Right lung (tissue), 10 donors: Measurements from ENCODE around the gene MFAP1. TPM values are rescaled to one million over a fixed set of nuclear protein-coding genes. Genes with fewer than 3 reads are reported as not detected.
"Not testable (repeated sequence)": the region's sequence is repeated elsewhere in the genome, so short reads cannot be mapped to it uniquely, and the experiment has no call there.

Experiments
- DNase-seq, 2 donors: peaks; one replicate each; pipeline ENCODE4 v3.0.0-alpha.2; 2013
- long read RNA-seq, 8 donors: transcript quantifications; one replicate each; lab custom pipeline, GENCODE V29; 2026
- polyA plus RNA-seq, 5 donors: library from polyadenylated mRNA; unstranded; fragments of 120-200 nt; gene quantifications; one replicate each; pipeline versions ENCODE4 v1.2.1 to v1.2.3, GENCODE V29; 2013; ENCODE audit warnings: inconsistent platforms in 1 of 5, low replicate concordance in 1 of 5; ENCODE audit not compliant: insufficient read length in 5 of 5, insufficient read depth in 1 of 5

The MFAP1 gene, protein sequence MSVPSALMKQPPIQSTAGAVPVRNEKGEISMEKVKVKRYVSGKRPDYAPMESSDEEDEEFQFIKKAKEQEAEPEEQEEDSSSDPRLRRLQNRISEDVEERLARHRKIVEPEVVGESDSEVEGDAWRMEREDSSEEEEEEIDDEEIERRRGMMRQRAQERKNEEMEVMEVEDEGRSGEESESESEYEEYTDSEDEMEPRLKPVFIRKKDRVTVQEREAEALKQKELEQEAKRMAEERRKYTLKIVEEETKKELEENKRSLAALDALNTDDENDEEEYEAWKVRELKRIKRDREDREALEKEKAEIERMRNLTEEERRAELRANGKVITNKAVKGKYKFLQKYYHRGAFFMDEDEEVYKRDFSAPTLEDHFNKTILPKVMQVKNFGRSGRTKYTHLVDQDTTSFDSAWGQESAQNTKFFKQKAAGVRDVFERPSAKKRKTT
- 10 to 100 TPM; 47.5 to 59.5 (median 53.9) TPM for polyA plus RNA-seq
- long read RNA-seq, donor 1, transcript MFAP1-201 (9 exons, 2,155 nt) = major isoform, 15 of 39 reads
- long read RNA-seq, donor 1, partial matches to known transcripts = 24 of 39 reads
- long read RNA-seq, donor 1, other reads (novel, unspliced or antisense) = 0 of 39 reads
- long read RNA-seq, donor 2, transcript MFAP1-201 (9 exons, 2,155 nt) = major isoform, 15 of 15 reads
- long read RNA-seq, donor 2, partial matches to known transcripts = 0 of 15 reads
- long read RNA-seq, donor 2, other reads (novel, unspliced or antisense) = 0 of 15 reads
- long read RNA-seq, donor 3, transcript MFAP1-201 (9 exons, 2,155 nt) = major isoform, 12 of 21 reads
- long read RNA-seq, donor 3, partial matches to known transcripts = 8 of 21 reads
- long read RNA-seq, donor 3, other reads (novel, unspliced or antisense) = 0 of 21 reads
- long read RNA-seq, donor 4, transcript MFAP1-201 (9 exons, 2,155 nt) = major isoform, 5 of 14 reads
- long read RNA-seq, donor 4, partial matches to known transcripts = 9 of 14 reads
- long read RNA-seq, donor 4, other reads (novel, unspliced or antisense) = 0 of 14 reads
- long read RNA-seq, donor 5, transcript MFAP1-201 (9 exons, 2,155 nt) = major isoform, 14 of 36 reads
- long read RNA-seq, donor 5, partial matches to known transcripts = 22 of 36 reads
- long read RNA-seq, donor 5, other reads (novel, unspliced or antisense) = 0 of 36 reads
- long read RNA-seq, donor 6, transcript MFAP1-201 (9 exons, 2,155 nt) = major isoform, 19 of 27 reads
- long read RNA-seq, donor 6, partial matches to known transcripts = 8 of 27 reads
- long read RNA-seq, donor 6, other reads (novel, unspliced or antisense) = 0 of 27 reads
- long read RNA-seq, donor 7, transcript MFAP1-201 (9 exons, 2,155 nt) = major isoform, 7 of 7 reads
- long read RNA-seq, donor 7, partial matches to known transcripts = 0 of 7 reads
- long read RNA-seq, donor 7, other reads (novel, unspliced or antisense) = 0 of 7 reads
- long read RNA-seq, donor 8, partial matches to known transcripts = 0 of 2 reads
- long read RNA-seq, donor 8, other reads (novel, unspliced or antisense) = 0 of 2 reads

DNA sequence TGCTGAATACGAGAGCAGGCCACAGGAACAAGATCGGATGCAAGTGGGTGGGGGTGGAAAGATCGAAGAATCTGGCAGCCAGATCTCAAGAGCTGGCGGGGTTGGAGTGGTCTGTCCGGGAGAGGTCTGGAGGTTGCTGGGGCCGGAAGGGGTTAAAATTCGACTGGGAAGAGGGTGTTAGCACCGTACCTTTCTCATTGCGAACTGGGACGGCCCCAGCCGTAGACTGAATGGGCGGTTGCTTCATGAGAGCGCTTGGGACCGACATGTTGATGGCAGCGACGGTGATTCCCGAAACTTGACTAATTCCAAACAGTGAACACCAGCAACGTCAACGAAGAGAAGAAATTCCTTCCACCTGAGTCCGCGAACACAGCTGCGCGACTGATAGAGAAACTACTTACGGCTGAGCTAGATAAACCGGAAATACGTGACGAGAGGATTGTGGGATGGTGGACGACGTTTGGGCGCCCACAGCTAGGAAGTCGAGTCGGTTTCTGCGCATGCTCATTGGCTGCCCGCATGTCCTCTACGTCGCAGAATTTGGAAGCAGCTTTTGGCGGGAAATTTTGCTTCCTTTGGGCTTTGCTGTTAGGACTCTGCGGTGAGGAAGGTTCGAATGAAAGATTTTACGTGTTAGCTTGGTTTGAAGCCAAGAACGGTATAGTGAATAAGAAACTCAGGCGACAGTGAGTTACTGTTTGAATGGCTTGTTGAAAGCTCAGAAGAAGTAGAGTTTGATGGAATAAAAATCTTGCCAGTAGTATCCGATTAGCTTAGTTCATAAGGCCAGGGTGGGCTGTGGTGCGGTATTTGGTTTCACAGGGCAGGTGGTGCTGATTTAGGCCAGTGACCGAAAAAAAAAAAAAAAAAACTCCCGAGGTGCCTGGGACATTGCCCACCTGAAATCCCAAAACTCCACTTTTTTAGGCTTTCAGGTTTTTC lies at the start of gene MFAP1:
MFAP1 (minus strand) TSS at position 389 of the 945 bp plus-strand sequence; CDS start at position 268, 121 bp downstream.
- DNase-seq = peak; percentile 93 to 96

DNA sequence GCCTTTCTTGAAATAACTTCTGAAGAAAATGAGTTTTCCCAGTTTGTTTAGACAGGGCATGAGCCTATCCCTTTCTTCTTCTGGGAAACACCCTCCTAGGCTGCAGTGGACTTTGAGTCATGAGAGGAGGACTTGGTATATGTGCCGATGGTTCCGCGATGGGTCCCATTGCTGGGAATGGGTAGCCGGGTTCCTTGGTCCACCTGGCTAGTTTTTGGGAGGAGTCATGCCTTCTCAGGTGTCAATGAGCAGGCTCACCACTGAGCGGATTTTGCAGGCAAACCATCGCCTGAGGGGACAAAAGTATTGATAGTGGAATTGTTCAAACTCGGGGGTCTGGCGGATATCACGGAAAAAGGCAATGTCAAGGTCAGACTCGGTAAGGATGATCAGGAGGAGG lies 49.2 kb upstream of the MFAP1 start:
- no peak for DNase-seq

DNA sequence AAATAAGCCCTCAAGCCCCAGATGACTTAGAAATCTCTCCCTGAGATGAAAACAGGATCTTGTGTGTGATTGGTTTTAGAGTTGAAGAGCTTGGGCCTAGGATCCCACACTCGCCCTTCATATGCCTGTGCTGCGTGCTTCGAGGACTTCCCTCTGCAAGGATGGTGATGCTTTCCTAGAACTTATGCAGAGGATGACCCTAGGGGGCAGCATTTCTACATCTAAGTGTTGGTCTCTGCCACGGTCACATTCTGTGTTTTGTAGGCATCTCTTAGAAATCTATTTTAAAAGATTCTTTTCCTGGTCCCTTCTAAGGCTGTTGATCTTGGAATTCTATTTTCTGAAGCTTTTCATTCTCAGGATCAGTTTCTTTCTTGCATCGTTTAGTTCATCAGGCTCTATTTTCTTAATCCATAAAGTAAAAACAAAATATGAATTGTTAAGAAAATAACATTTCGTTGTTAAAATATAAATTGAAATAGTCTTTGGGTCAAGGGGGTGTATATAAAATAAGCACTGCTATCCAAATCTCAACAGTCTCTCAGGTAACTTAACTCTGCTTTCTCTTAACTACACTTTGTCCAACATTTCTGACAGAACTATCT lies 48.0 kb upstream of the MFAP1 start:
- DNase-seq = peak; percentile 31 to 41

DNA sequence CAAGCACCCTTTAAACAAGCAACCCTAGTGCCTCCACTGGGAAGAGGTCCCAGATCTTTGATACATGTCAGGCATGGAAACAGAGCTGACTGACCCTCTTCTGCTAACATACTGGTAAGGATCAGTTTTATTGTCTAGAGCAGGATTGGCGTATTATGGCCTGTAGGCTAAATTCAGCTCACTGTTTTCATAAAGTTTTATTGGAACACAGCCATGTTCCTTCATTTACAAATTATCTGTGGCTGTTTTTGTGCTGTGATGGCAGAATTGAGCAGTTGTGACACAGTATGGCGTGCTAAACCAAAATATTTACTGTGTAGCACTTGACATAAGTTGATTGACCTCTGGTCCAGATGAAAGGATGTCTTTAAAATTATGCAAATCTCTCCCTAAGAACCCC lies 47.3 kb upstream of the MFAP1 start:
- no peak for DNase-seq

DNA sequence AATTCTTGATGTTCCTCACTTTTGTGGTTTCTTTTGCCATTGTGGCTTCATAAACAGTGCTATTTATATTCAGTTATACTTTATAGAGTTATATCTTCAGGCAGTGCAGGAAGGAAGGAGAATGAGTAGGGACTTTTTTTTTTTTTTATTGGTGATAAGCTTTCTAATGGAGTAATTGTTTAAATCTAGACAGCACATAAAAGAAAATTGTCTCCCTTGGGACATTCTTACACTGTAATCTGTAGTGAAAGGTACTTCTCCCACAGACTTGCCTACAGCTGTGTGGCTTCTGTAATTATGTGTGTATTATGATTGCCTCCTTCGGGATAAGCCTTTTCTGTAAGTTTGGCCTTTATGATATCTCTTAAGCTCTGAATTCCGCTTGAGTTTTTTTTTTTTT lies 43.9 kb upstream of the MFAP1 start:
- DNase-seq = no peak

DNA sequence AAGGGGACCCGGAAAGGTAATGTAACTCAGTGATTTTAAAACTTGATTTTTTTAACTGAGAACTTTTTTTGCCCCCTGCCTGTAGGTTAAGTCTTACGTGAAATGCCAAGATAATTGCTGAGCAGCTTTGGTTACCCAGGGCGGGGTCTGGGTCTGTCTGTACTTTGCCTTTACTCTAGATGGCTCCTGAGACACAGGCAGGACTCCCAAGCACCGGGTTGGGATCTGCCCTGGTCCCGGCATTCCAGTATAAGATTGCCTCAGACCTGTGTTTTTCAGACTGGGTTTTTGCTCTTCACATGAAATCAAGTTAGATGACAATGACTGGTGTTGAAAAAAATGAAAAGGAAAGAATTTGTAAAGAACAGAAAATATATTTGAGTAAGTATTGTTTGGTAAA lies 42.6 kb upstream of the MFAP1 start:
- DNase-seq = no peak

DNA sequence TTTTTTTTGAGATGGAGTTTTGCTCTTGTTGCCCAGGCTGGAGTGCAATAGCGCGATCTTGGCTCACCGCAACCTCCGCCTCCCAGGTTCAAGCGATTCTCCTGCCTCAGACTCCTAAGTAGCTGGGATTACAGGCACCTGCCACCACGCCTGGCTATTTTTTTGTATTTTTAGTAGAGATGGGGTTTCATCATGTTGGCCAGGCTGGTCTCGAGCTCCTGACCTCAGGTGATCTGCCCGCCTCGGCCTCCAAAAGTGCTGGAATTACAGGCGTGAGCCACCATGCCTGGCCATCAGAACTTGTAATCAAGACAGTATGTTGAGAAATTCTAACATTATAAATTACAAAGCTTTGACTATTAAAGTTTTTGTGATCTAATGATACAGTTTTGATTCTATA lies 42.1 kb upstream of the MFAP1 start:
- DNase-seq = not testable (repeated sequence)

DNA sequence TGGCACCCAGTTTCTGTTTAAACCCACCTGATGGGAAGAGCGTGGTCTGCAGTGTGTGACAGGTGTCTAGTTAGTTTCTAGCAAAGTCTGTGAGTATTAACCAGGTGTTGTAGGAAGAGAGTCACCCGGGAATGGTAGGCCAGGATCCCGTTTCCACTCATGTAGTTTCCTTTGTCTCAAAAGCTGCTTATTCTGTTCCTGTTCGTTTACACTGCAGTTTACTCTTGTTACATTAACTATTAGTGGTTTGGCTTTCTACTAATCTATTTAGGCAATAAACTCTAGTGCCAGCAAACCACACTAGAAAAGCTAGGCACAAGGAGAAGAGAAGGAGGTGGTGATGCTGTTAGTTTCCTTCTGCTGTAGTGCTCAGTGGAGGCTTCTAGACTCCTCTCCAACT lies 35.1 kb upstream of the MFAP1 start:
- no peak for DNase-seq

DNA sequence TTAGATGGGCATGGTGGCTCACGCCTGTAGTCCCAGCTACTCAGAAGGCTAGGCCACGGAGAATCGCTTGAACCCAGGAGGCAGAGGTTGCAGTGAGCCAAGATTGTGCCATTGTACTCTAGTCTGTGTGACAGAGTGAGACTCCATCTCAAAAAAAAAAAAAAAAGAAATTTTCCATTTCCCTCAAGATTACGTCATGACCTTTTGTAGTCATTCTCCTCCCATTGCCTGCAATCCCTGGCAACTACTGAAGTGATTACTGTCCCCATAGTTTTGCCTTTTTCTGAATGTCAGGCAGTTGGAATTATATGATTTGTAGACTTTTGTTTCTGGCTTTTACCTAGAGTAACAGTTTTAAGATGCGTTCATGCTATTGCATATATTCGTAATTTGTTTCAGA lies 30.3 kb upstream of the MFAP1 start:
- DNase-seq = no peak

DNA sequence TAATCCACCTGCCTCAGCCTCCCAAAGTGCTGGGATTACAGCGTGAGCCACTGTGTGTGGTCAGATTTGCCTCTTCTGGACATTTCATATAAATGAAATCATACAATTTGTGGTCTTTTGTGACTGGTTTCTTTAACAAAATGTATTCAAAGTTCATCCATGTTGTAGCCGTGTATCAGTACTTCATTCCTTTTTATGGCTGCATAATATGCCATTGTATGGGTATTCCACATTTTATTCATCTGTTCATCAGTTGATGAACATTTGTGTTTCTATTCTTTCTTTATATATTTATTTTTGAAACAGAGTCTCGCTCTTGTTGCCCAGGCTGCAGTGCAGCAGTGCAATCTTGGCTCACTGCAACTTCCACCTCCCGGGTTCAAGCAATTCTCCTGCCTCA lies 28.1 kb upstream of the MFAP1 start:
- no peak for DNase-seq

DNA sequence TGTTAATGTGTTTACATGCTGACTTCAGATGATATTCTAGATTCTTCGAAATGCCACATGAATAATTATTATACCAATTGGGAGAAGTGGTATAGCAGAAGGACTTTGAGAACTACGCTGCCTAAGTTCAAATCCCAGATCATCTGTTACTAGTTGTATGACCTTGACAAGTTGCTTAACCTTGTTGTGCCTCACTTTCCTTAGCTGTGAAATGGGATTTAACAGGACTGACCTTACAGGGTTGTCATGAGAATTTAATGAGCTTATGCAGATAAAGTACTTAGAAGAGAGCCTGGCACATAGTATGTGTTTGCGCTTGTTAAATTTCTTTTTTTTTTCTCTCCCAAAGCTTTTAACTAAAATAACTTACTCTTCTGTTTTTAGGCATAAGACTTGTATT lies 26.8 kb upstream of the MFAP1 start:
- no peak for DNase-seq

DNA sequence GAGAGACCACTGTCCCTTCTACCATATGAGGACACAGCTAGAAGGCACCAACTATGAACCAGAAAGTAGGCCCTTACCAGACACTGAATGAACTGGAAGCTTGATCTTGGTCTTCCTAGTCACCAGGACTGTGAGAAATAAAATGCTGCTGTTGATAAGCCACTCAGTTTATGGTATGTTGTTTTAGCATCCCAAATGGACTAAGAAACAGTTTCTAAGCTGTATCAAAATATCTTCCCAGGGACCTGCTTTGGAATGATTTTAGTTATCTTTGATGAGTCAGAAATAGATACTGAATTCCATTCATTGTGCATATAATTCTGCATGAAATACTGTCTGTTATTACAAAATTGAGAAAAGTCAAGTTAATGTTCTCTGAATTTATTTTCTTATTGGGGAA lies 20.9 kb upstream of the MFAP1 start:
- no peak for DNase-seq

DNA sequence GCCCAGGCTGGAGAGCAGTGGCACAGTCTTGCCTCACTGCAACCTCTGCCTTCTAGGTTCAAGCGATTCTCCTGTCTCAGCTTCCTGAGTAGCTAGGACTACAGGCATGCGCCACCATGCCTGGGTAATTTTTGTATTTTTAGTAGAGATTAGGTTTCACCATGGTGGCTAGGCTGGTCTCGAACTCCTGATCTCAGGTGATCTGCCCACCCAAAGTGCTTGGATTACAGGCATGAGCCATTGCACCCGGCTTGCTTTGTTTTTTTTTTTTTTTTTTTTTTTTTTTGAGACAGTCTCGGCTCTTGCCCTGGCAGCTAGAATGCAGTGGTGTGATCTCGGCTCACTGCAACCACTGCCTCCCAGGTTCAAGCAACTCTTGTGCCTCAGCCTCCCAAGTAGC lies 8.0 kb upstream of the MFAP1 start:
- DNase-seq = not testable (repeated sequence)

DNA sequence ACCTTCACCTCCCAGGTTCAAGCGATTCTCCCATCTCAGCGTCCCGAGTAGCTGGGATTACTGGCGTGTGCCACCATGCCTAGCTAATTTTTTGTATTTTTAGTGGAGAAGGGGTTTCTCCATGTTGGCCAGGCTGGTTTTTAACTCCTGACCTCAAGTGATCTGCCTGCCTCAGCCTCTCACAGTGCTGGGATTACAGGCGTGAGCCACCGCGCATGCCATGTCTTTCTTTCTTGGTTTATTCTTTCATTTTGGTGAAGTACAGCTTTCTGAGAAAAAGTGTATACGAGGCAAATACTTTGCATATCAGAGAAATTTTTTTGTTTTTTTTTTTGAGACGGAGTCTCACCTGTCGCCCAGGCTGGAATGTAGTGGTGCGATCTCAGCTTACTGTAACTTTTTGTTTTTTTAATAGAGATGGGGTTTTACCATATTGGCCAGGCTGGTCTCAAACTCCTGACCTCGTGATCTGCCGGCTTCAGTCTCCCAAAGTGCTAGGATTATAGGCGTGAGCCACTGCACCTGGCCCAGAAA lies 7.1 kb upstream of the MFAP1 start:
- not testable (repeated sequence) for DNase-seq

DNA sequence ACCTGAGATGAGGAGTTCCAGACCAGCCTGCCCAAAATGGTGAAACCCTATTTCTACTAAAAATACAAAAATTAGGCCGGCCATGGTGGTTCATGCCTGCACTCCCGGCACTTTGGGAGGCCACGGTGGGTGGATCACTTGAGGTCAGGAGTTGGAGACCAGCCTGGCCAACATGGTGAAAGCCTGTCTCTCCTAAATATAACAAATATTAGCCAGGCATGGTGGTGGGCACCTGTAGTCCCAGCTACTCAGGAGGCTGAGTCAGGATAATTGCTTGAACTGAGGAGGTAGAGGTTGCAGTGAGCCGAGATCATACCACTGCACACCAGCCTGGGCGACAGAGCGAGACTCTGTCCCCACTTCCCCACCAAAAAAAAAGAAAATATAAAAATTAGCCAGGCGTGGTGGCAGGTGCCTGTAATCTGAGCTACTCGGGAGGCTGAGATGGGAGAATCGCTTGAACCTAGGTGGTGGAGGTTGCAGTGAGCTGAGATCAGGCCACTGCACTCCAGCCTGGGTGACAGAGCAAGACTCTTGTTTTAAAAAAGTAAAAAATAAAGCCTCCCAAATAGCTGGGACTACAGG lies 6.3 kb upstream of the MFAP1 start:
- DNase-seq = not testable (repeated sequence)

DNA sequence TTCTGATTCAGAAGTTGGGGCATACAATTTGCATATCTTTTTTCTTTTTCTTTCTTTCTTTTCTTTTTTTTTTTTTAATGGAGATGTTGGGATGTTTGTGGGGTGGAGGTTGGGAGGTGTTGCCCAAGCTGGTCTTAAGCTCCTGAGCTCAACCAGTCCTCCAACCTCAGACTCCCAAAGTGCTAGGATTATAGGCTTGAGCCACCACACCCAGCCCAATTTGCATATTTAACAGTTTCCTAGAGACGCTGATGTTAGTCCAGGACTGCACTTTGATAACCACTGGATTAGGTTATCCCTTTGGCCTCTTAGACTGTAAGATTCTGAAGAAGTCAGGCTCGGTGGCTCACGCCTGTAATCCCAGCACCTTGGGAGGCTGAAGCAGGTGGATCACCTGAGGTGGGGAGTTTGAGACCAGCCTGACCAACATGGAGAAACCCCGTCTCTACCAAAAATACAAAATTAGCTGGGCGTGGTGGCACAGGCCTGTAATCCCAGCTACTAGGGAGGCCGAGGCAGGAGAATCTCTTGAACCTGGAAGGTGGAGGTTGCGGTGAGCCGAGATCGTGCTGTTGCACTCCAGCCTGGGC lies 5.6 kb upstream of the MFAP1 start:
- DNase-seq = not testable (repeated sequence)

DNA sequence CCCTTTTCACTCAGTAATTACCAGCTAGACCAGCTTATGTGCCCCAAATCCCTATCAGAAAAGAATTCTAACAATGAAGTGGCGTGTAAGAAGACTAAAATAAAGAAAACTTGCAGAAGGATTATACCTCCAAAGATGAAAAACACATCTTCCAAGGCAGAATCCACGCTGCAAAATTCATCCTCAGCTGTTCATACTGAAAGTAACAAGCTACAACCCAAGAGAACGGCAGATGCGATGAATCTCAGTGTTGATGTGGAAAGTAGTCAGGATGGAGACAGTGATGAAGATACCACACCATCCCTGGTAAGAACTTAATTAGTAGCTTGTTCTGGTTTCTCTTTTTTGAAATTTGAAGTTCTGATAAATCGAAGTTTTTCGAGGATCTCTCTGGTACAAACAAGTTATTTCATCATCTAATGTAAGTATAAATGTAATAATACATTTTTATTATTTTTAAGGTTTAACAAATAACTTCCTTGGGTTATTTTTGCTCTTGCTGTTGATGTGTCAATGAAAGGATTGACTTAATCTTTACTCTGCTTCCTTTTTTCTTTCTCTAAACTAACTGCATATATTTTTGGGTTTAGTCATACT lies 3.7 kb upstream of the MFAP1 start:
- DNase-seq = no peak
